Type B pancreatic cell (in vitro differentiated cells): ENCODE results near the gene BICD1. TPM values are rescaled to one million over a fixed set of nuclear protein-coding genes. Genes with fewer than 3 reads are reported as not detected.

ENCODE experiments used
- DNase-seq: peaks from one replicate; pipeline ENCODE4 v3.0.0; 2021; ENCODE audit warnings: mixed read lengths; ENCODE audit not compliant: unreplicated experiment; ENCODE audit errors: extremely low spot score
- H3K27ac Mint-ChIP-seq: 2 replicates; pipeline ENCODE4 v1.8.0; 2021; ENCODE audit warnings: mild to moderate bottlenecking, mixed read lengths
- H3K27me3 Mint-ChIP-seq: 2 replicates; pipeline ENCODE4 v1.8.0; 2021; ENCODE audit warnings: mixed read lengths
- H3K36me3 Mint-ChIP-seq: 2 replicates; pipeline ENCODE4 v1.8.0; 2021; ENCODE audit warnings: mixed read lengths
- H3K4me1 Mint-ChIP-seq: one replicate; pipeline ENCODE4 v1.8.0; 2021; ENCODE audit warnings: mixed read lengths; ENCODE audit not compliant: unreplicated experiment
- H3K4me3 Mint-ChIP-seq: 2 replicates; pipeline ENCODE4 v1.8.0; 2021; ENCODE audit warnings: mild to moderate bottlenecking, mixed read lengths
- H3K9me3 Mint-ChIP-seq: 2 replicates; pipeline ENCODE4 v1.8.0; 2021; ENCODE audit warnings: mixed read lengths
- CTCF ChIP-seq: fragments of 200-600 bp; sonication (generic); conservative IDR thresholded peaks from 2 replicates; pipeline ENCODE4 v1.5.0; 2021; ENCODE audit warnings: antibody characterized with exemption, mild to moderate bottlenecking
- total RNA-seq: library from RNA; stranded (reverse); gene quantifications from 2 replicates; pipeline ENCODE4 v1.2.1, GENCODE V29; 2021; ENCODE audit warnings: low replicate concordance

BICD1 gene
- total RNA-seq, 1 donor from 2014 or later, result 37.7 TPM

GRCh38 chr12:32395026-32395425 lies 288.4 kb downstream of the BICD1 start:
- Mint-ChIP-seq H3K9me3 (no peaks in the 10 kb centered on the region), H3K27me3 (peaks cover 16% of the 10 kb centered on the region), H3K36me3 (no peaks in the 10 kb centered on the region), H3K4me3 (no peak overlapping the region), H3K27ac (no peak overlapping the region), H3K4me1 (peaks cover 4% of the 10 kb centered on the region)
- no peak for TF ChIP-seq CTCF
- DNase-seq, result no peak

- peaks cover 4% of the 10 kb centered on the region for H3K4me1 Mint-ChIP-seq
- TF ChIP-seq CTCF, result no peak
- H3K4me3 Mint-ChIP-seq, result peak overlapping the region; percentile 81
- H3K27ac Mint-ChIP-seq, result peak overlapping the region; percentile 44
- H3K27me3 Mint-ChIP-seq, result peaks cover 29% of the 10 kb centered on the region
- H3K9me3 Mint-ChIP-seq, result no peaks in the 10 kb centered on the region
- DNase-seq, result no peak
- H3K36me3 Mint-ChIP-seq, result no peaks in the 10 kb centered on the region
These were observed 291.0 kb downstream of the BICD1 start for GRCh38 chr12:32397696-32398095.

- peak overlapping the region; percentile 61 for H3K27ac Mint-ChIP-seq
- TF ChIP-seq CTCF, result no peak
These were observed 291.5 kb downstream of the BICD1 start for GRCh38 chr12:32398181-32398580.

GRCh38 chr12:32398816-32399369 lies 292.2 kb downstream of the BICD1 start:
- Mint-ChIP-seq H3K4me1 (peaks cover 4% of the 10 kb centered on the region), H3K36me3 (no peaks in the 10 kb centered on the region), H3K27me3 (peaks cover 29% of the 10 kb centered on the region), H3K9me3 (no peaks in the 10 kb centered on the region), H3K4me3 (peak overlapping the region; percentile 87), H3K27ac (peak overlapping the region; percentile 61)
- no peak for DNase-seq
- TF ChIP-seq CTCF, result no peak

More at GRCh38 chr12:32398181-32398580, 291.5 kb downstream of the BICD1 start:
- Mint-ChIP-seq H3K4me3 (peak overlapping the region; percentile 87), H3K36me3 (no peaks in the 10 kb centered on the region), H3K4me1 (peaks cover 4% of the 10 kb centered on the region), H3K27me3 (peaks cover 29% of the 10 kb centered on the region), H3K9me3 (no peaks in the 10 kb centered on the region)
- no peak for DNase-seq

- peak; percentile 66 for TF ChIP-seq CTCF
- peak; percentile 88 for DNase-seq
- peak within 1 kb of the TSS; percentile 99 for H3K4me3 Mint-ChIP-seq
- H3K27ac Mint-ChIP-seq, result peak within 1 kb of the TSS; percentile 97
- H3K36me3 Mint-ChIP-seq, result no peaks in the 10 kb centered on the region
- peaks cover 29% of the 10 kb centered on the region for H3K27me3 Mint-ChIP-seq
- H3K4me1 Mint-ChIP-seq, result peaks cover 4% of the 10 kb centered on the region
- H3K9me3 Mint-ChIP-seq, result no peaks in the 10 kb centered on the region
These were observed 292.9 kb downstream of the BICD1 start, which contains the start of gene FGD4 for GRCh38 chr12:32399370-32400113. FGD4 (plus strand) TSS chr12:32399558.
